ENCODE results near the gene BRSK2.
"Not testable (repeated sequence)": the region's sequence is repeated elsewhere in the genome, so short reads cannot be mapped to it uniquely, and the experiment has no call there.

Gene BRSK2

DNA sequence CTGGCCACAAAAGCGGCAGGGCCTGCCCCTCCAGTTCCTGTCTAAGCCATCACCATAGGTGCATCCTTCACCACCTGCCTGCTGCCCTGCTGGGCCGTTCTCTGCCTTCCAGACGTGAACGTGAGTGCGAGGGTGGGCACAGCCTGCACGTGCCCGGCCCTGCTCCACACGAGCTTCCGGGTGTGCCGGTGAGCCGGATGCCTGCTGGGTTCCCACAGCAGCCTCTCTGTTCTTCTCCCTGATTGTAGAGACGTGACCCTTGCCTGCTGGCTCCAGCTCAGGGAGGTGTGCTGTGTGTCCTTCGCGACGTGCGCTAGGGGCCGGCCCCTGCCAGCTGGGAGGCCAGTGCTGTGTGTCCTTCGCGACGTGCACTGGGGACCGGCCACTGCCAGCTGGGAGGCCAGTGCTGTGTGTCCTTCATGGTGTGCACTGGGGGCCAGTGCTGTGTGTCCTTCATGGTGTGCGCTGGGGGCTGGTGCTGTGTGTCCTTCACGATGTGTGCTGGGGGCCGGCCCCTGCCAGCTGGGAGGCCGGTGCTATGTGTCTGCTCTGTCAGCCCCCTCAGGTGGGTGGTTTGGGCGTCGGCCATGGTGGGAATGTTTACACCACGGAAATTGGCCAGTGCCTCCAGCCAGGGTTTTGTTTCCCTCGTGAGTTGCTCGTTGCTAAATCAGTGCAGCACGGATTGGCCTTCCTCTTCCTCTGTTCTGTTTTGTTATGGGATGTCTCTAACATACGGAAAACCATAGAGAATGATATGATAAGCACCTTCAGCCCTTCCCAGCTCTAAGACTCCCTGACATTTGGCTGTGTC is 35.4 kb upstream of the BRSK2 start:
- DNase-seq: no peak

- DNase-seq: no peak
Observed at GRCh38 chr11:1356007-1356435, 33.7 kb upstream of the BRSK2 start.

DNA sequence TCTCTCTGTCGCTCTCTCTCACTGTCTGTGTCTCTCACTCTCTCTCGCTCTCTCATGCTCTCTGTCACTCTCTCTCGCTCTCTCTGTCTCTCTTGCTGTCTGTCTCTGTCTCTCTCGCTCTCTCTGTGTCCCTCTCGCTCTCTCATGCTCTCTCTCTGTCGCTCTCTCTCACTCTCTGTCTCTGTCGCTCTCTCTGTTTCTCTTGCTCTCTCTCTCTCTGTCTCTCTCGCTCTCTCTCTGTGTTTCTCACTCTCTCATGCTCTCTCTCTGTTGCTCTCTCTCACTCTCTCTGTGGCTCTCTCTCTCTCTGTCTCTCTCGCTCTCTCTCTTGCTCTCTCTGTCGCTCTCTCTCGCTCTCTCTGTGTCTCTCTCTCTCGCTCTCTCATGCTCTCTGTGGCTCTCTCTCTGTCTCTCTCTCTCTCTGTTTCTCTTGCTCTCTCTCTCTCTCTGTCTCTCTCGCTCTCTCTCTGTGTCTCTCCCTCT is 33.2 kb upstream of the BRSK2 start:
- no peak for DNase-seq

GRCh38 chr11:1358286-1358685 is 31.4 kb upstream of the BRSK2 start:
- no peak for DNase-seq

GRCh38 chr11:1358931-1359330 is 30.8 kb upstream of the BRSK2 start:
- not testable (repeated sequence) for DNase-seq

GRCh38 chr11:1359556-1359955 is 30.2 kb upstream of the BRSK2 start:
- DNase-seq: no peak

- no peak for DNase-seq
Observed at GRCh38 chr11:1360181-1360834, 29.4 kb upstream of the BRSK2 start.

GRCh38 chr11:1360835-1361357 is 28.8 kb upstream of the BRSK2 start:
- no peak for DNase-seq

- DNase-seq: no peak
Observed at GRCh38 chr11:1361882-1362281, 27.9 kb upstream of the BRSK2 start.

GRCh38 chr11:1367721-1368120 is 22.0 kb upstream of the BRSK2 start:
- no peak for DNase-seq

DNA sequence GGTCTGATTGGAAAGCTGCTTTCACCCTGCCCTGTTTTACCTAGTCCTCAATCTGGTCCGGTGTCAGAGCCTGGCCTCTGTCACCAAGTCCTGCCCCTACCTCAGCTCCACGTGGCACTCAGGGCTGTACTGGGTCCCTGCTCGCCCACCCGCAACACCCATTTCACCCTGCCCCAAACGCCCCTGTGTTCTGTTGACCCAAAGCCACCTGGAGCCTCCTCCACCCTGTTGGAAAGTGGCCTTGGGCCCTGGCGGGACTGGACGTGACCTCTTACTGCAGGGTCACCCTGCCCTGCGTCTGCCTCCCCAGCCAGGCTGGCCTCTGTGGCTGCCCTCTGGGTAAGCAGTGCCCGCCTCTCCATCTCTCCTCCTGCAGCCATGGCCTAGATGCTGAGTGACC is 21.5 kb upstream of the BRSK2 start:
- no peak for DNase-seq

DNA sequence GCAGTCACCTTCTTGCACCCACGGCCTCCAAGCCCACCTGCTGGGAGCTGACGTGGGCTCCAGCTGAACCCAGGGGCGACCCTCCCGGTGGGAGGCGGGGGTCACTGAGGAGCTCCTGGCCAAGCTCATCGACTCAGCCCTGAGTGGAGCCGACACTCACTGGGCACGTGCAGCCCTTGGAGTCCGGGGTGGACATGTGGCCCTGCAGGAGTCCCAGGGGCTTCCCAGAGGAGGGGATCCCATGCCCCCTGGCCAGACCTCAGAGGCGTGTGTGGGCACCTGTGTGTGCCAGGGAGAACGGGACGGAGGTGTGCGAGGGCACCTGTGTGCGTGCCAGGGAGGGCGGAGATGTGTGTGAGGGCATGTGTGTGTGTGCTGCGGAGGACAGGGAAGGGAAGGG is 20.8 kb upstream of the BRSK2 start:
- DNase-seq: no peak

DNA sequence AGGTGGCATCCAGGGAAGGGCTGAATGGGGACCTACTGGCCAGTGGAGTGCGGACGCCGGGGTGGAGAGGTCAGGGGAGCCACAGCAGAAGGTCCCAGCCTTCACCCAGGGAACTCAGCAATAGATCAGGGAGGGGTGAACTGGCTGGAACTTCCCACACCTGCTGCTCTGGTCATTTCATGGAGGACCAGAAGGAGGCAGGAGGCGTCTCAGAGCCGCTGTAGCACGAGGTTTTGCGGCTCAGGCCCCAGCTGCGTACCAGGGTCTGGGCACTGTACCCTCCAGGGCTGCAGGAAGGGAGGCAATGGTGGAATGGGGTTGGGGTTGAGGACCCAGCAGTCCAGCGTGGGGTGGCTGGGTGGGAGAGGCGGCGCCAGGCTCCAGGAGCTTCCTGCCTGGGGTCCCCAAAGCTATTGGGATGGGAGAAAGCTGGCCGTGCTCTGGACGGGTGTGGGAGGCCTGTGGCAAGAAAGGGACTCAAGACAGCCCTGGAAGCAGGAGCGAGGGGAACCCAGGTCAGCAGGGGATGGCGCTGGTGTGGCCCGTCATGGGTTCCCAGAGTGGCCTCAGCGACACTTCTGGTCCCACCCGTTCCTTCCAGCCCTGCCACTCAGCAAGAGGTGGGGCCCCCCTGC is 20.2 kb upstream of the BRSK2 start:
- no peak for DNase-seq

DNA sequence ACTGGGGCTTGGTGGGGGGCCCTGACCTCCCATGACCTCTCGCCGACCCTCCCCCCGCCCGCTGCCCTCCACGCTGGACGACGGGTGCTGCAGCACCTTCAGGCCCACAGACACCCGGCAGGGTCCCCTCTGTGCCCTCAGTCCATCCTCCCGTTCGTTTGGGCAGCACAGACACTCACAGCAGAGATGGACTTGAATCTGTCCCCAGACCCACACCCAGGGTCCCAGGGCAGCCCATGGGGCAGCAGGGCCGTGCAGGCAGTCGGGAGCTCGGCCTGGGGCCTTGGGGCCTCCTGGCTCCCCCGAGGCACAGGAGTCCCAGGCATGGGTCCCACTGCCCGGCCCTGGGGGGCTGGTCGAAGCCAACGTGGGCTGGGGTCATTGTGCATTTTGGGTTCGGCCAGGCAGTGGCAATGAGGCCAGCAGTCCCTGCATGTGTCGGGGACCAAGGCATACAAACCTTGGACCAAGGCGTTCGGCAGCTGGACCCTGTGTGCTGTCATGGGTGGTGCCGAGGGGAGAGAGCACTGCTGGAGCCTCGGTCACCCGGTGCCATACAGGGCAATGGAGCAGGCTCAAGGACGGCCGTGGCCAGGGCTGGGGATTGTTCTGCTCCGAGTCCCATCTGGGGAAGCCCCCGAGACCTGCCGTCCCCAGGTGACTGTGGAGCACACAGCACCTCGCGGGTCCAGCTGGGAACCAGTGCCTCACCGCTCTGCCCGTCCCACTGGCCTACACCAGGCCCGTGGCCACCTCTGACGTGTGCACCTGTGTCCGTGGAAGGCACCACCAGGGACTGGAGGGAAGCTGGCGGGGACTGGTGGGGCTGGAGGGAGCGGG is 19.3 kb upstream of the BRSK2 start:
- DNase-seq: no peak

- DNase-seq: no peak
Observed at GRCh38 chr11:1371026-1371325, 18.8 kb upstream of the BRSK2 start.

- DNase-seq: no peak
Observed at GRCh38 chr11:1371377-1371776, 18.4 kb upstream of the BRSK2 start.

DNA sequence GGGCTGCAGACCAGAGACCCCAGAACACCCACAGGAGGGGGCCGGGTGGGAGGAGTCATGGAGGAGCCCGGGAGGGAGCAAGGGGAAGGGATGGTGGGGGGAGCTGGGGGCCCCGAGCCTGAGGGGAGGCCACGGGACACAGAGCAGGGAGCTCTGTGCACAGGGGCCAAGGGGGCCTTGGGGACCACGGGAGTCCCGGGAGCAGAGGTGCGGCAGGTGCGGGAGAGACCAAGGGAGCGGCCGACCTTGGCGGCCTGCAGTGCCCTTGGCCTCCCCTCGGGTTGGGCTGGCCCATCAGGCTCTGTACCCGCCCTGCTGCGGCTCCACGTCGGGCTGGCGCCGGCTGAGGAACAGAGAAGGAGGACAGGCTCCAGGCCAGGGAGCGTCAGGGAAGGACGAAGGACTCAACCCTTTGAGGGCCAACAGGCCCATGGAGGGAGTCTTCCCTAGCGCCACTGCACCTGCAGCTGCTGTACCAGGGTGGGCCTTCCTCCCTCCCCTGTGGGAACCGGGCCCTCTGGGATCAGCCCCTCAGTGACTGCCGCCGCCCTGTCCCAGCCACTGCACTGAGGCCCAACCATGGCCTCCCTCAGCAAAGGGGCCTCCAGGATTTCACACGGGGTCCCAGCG is 17.8 kb upstream of the BRSK2 start:
- DNase-seq: no peak

GRCh38 chr11:1372660-1373059 is 17.1 kb upstream of the BRSK2 start:
- DNase-seq: no peak

DNA sequence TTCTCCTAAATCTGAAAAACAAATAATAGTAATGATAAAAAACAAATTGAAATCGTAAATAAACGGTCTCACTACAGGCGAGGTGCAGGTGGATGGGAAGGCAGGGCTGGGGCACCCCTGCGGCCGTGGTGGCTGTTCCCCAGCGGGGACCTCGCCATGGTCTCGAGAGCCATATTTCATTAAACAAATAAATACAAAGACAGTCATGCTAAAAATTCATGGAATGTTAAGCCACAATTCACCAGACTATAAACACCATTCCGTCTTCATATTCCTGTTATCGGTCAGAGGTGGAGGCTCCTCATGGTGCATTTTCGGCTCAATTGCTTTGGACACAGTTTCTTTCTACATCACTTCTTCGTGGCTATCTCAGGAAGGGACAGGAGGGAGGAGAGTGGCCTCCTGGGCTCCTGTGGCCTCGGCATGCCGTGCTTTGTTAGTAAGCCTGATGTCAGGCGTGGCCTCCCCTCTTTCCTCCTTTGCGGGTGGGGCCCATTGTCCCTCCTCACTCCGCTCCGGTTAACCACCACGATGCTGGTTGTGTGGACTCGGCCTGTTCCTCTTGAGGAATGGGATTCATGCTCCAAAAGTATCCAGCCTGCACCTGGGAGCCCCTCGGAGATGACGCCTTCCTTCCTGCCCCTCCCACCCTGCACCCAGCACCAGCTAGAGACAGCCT is 16.1 kb upstream of the BRSK2 start:
- no peak for DNase-seq

- no peak for DNase-seq
Observed at GRCh38 chr11:1375161-1375954, 14.4 kb upstream of the BRSK2 start.

DNA sequence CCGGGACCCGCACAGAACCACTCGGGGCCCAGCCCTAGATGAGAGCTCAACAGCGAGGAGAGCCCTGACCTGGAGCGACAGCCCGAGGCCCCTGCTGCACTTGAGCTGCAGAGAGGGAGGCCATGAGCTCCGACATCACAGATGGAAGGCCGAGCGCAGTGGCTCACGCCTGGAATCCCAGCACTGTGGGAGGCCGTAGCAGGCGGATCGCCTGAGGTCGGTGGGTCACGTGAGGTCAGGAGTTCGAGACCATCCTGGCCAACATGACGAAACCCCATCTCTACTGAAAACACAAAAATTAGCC is 13.8 kb upstream of the BRSK2 start:
- DNase-seq: no peak
